ENCODE data around the gene PDCD1.

- TF ChIP-seq, protein P1, sequence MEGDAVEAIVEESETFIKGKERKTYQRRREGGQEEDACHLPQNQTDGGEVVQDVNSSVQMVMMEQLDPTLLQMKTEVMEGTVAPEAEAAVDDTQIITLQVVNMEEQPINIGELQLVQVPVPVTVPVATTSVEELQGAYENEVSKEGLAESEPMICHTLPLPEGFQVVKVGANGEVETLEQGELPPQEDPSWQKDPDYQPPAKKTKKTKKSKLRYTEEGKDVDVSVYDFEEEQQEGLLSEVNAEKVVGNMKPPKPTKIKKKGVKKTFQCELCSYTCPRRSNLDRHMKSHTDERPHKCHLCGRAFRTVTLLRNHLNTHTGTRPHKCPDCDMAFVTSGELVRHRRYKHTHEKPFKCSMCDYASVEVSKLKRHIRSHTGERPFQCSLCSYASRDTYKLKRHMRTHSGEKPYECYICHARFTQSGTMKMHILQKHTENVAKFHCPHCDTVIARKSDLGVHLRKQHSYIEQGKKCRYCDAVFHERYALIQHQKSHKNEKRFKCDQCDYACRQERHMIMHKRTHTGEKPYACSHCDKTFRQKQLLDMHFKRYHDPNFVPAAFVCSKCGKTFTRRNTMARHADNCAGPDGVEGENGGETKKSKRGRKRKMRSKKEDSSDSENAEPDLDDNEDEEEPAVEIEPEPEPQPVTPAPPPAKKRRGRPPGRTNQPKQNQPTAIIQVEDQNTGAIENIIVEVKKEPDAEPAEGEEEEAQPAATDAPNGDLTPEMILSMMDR (IDR thresholded peaks at IDR 0.05): no peak
- TF ChIP-seq ZFX (IDR thresholded peaks at IDR 0.05; ENCODE audit: borderline replicate concordance): no peak
These were observed 8.3 kb upstream of the PDCD1 start for GRCh38 chr2:241866790-241867645.
